HG03432 (cell line): ENCODE results near the gene HGD.
"Not testable (repeated sequence)": the region's sequence is repeated elsewhere in the genome, so short reads cannot be mapped to it uniquely, and the experiment has no call there.

Experiments used
- ATAC-seq: cut with Tn5 transposase; IDR thresholded peaks from one replicate; pipeline ENCODE4 v1.9.1; 2021; ENCODE audit warnings: mild to moderate bottlenecking, moderate library complexity; ENCODE audit not compliant: unreplicated experiment

HGD gene

GRCh38 chr3:120680193-120680894 lies 1.7 kb downstream of the HGD start:
- no peak for ATAC-seq

GRCh38 chr3:120678984-120679383 lies 3.1 kb downstream of the HGD start:
- peak; percentile 36 for ATAC-seq

- peak; percentile 86 for ATAC-seq
These were observed 3.6 kb downstream of the HGD start for GRCh38 chr3:120678331-120678947.

- not testable (repeated sequence) for ATAC-seq
These were observed 4.8 kb downstream of the HGD start for GRCh38 chr3:120677193-120677592.

- ATAC-seq = no peak
These were observed 8.9 kb downstream of the HGD start for GRCh38 chr3:120673116-120673515.

- ATAC-seq = no peak
These were observed 11.5 kb downstream of the HGD start for GRCh38 chr3:120670576-120670975.

- ATAC-seq = no peak
These were observed 17.1 kb downstream of the HGD start for GRCh38 chr3:120664926-120665325.

GRCh38 chr3:120661945-120662344 lies 20.1 kb downstream of the HGD start:
- ATAC-seq = no peak

GRCh38 chr3:120661106-120661905 lies 20.7 kb downstream of the HGD start:
- ATAC-seq = no peak

- ATAC-seq = no peak
These were observed 22.2 kb downstream of the HGD start for GRCh38 chr3:120659834-120660233.

- no peak for ATAC-seq
These were observed 22.8 kb downstream of the HGD start for GRCh38 chr3:120659285-120659684.

GRCh38 chr3:120652896-120653545 lies 29.0 kb downstream of the HGD start:
- ATAC-seq = no peak

- no peak for ATAC-seq
These were observed 29.8 kb downstream of the HGD start for GRCh38 chr3:120652281-120652680.

GRCh38 chr3:120650311-120650710 lies 31.7 kb downstream of the HGD start:
- no peak for ATAC-seq

- ATAC-seq = peak; percentile 43
These were observed 32.2 kb downstream of the HGD start for GRCh38 chr3:120649830-120650233.

GRCh38 chr3:120648290-120648689 lies 33.7 kb downstream of the HGD start:
- ATAC-seq = no peak

GRCh38 chr3:120646771-120647432 lies 35.1 kb downstream of the HGD start:
- ATAC-seq = no peak

GRCh38 chr3:120645083-120645845 lies 36.8 kb downstream of the HGD start:
- no peak for ATAC-seq

GRCh38 chr3:120642368-120642948 lies 39.6 kb downstream of the HGD start:
- ATAC-seq = no peak
